NAMALWA (cell line): ENCODE data around the gene KCNJ18.
"Not testable (repeated sequence)": the region's sequence is repeated elsewhere in the genome, so short reads cannot be mapped to it uniquely, and the experiment has no call there.

Source experiments
- DNase-seq: peaks from one replicate; pipeline ENCODE4 v3.0.0-alpha.2; 2015; ENCODE audit warnings: low spot score

KCNJ18 gene

DNA sequence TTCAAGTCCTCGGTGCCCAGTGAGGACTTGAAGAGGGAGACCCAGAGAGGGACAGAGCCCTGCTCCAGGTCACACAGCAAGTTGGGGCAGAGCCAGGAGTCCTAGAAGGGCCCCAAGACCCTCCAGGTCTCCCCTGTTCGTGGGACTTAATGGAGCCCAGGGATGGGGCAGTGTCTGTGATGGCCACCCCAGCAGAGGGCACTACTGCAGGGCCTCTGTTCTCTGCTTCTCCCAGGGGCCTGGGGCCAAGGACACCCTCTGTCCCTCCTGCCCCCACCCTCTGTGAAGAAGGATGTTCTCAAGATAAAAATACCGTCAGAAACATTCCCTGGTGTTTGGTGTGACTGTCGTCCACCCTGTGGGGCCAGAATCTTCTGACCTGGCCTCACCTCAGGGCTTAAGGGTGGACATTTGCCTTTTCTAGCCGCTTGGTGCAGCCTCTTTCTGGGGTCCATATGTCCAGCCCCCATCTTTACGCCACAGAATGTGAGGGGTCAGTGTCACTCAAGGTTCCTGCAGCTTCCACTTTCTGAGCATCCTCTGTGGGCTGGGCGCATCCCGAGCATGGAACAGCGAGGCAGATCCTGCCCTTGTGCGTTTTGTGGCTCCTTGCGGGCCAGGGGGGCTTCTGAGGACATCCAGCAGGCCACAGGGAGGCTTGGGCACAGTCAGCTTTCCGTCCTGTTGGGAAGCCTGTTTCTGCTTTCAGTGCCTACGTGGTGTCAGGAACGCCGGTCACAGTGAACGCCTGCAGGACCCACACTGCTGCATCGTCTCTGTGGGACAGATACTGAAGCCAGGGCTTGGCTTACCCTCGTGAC, at the start of gene KCNJ18:
Gene KCNJ18, plus strand, starts transcription at position 641 of the 821 bp plus-strand sequence. CDS start 10,264 bp downstream, outside the sequence.
- DNase-seq = not testable (repeated sequence)

DNA sequence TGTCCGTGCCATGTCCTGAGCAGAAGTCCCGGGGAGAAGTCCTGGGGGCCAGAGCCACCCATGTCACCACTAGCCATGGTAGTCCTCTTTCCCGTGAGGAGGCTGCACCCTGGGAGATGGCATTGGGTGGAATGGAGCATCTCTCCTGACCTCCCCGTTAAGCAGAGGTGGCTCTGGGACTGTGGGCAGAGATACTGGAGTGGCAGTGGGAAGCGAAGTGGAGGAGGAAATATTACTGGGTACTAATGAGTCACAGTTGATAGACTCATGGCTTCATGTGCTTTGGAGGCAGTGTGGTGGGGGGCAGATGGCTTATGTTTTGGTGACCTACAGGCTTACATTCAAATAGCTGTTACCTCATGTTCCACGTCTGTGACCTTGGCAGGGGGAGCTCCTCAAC, 44.2 kb upstream of the KCNJ18 start:
- DNase-seq = not testable (repeated sequence)

DNA sequence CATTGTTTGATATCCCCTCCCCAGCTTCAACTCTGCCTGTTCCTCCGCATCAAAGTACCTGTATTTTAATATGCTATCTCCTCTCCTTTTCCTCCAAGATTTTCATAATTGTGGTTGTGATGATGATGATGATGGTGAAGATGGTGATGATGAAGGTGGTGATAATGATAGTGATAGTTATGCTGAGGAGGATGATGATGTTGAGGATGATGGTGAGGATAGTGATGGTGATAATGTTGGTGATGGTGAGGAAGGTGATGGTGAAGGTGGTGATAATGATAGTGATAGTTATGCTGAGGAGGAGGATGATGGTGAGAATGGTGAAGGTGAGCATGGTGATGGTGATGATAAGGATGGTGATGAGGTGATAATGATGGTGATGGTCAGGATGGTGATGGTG, 42.3 kb upstream of the KCNJ18 start:
- DNase-seq = not testable (repeated sequence)

DNA sequence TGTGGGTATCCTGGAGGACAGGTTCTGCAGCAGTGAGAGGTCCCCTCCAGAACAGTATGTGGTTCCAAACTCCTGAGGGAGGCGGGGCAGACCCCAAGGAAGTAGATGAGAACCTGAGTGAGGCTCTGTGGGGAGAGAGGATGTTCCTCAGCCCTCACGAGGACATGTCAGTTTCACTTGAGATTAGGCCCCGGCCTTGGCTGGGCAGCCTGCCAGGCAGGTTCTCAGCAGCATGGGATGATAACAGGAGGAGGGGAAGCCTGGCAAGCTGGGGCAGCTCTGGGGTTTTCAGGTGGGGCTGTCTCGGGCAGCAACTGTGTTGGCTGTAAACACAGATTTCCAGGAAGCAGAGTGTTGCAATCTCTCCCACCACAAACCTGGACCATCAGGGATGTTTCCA, 40.3 kb upstream of the KCNJ18 start:
- not testable (repeated sequence) for DNase-seq

DNA sequence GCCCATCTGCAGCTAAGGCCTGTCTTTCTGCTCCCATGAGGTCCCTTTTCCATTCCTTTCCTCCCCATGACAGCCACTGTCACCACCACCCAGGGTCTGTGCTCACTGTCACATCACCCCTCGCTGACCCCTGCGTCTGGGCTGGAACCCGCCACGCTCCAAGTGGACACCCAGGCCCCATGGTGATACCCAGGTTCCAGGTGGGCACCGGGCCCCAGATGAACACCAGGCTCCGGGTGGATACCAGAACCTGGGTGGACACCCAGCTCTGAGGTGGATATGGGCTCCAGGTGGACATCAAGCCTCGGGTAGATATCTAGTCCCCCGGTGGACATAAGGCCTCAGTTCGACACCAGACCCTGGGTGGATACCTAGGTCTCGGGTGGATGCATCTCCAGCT, 39.1 kb upstream of the KCNJ18 start:
- DNase-seq = not testable (repeated sequence)

DNA sequence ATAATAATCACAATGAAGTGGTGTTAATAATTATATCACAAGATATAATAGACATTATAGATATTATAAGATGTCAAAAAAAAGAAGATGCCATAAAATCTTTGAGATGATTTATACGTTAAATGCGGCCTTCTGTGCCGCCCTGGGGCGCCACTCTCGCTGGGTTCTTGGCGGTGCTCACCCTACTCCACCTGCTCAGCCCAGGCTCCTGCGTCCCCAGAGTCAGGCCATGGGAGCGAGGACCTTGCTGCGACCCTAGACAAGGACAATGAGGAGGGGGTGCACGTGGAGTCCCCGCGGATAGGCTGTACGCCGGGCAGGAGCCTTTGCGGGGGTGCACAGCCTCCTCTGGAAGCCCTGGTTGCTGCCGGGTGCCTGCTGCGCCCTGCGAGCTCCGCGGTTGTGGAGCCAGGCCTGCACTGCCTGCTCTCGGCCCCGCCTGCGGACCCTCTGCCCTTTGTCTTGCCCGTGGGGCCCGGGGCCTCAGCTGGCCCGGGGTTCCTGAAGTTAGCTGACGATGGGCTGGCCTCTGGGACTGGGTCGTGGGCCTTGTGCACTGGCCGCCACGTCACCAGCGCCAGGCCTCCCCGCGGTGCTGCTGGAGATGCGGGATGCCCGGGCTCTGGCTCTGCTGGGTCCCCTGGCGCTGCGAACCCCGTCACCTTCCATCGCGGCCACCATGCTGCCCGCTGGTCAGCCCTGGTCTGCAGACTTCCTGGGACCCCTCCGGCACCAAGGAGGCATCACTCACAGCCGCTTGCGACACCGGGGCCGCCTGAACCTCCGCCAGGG, 35.6 kb upstream of the KCNJ18 start:
- DNase-seq = not testable (repeated sequence)

DNA sequence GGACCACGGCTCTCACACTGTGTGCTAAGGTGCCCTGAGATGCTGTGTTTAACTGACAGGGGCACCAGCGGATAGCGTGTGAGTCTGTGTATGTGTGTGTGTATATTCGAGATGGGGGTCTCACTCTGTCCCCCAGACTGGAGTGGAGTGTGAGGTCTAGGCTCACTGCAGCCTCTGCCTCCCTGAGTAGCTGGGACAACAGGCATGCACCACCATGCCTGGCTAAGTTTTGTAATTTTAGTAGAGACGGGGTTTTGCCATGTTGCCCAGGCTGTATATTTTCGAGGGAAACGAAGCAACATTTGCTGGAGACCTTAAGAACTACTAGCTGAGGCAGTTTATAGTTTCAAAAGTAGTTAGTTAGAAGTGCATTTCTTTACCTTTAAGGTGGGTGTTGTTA, 32.7 kb upstream of the KCNJ18 start:
- DNase-seq = not testable (repeated sequence)

DNA sequence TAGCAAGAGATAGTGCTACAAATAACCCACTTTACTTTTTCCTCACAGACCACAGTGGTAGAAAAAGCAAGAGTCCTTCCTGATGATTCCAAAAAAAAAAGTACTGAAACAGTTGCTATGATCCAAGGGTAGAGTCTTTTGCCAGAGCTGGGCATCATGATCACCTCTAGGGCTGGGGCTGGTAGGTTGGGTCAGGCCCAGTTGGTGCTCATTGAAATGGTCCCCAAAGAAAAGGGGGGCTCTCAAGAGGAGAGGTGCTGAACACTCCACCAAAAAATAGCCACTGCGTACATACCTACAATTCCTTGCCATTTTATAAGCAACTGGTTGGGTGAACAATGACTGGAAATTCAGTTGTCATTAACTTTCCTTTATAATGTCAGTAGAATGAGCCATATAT, 30.9 kb upstream of the KCNJ18 start:
- not testable (repeated sequence) for DNase-seq

DNA sequence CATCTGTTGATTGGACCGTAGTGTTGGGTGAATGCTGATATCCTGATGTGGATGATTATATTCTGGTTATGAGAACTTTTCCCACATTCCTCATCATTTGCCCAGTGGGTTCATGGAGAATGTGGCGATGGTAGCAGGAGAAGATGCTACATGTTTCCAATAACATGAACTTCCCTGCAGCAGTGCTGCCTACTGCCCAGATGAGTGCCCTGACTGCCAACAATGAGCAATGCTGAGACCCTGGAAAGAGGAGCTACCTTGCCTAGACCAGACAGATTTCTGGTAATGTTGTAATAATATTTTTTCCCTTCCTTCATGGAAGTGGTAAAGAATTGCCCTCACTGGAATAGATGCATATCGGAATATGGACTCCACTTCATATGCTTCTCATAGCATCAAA, 29.2 kb upstream of the KCNJ18 start:
- not testable (repeated sequence) for DNase-seq

DNA sequence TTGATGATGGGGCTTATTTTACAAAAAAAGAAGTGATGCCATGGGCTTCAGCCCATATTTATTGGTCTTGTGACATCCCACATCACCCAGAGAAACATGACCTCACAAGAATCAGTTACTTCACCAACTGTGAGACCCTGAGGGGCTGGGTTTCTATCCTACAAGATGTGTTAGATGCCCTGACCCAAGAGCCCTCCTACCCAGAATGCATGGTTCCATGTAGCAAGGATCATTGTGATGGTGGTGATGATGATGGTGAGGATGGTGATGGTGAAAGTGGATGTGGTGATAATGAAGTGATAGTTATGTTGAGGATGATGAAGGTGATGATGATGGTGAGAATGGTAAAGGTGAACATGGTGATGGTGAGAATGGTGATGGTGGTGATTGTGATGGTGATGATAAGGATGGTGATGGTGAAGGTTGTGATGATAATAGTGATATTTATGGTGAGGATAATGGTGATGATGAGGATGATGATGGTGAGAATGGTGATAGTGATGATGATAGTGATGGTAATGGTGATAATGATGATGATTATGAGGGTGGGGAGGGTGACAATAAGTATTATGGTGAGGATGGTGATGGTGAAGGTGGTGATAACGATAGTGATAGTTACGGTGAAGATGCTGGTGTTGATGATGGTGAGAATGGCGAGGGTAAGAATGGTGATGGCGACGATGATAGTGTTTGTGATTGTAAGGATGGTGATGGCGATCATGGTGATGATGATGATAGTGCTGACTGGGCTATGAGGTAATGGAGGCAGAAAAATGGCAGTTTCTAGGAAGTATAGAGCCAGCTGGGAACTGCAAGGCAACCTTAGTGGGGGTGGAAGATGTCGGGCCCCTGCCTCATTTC, 28.5 kb upstream of the KCNJ18 start:
- DNase-seq = not testable (repeated sequence)

DNA sequence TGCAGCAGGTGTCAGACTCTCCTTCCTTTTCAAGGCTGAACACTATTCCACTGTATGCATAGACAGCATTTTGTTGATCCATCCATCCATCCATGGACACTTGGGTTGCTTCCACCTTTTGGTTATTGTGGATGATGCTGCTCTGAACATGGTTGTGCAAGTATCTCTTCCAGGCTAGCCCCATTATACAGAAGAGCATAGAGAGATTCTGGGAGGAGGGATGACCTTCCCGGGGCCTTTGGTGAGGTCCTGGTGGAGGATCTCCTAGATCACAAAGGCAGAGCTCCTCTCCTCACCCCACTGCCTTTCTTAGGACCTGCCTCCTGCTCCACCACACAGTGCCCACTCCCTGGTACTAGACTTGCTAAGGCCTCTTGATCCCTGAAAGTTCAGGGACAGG, 27.2 kb upstream of the KCNJ18 start:
- not testable (repeated sequence) for DNase-seq

DNA sequence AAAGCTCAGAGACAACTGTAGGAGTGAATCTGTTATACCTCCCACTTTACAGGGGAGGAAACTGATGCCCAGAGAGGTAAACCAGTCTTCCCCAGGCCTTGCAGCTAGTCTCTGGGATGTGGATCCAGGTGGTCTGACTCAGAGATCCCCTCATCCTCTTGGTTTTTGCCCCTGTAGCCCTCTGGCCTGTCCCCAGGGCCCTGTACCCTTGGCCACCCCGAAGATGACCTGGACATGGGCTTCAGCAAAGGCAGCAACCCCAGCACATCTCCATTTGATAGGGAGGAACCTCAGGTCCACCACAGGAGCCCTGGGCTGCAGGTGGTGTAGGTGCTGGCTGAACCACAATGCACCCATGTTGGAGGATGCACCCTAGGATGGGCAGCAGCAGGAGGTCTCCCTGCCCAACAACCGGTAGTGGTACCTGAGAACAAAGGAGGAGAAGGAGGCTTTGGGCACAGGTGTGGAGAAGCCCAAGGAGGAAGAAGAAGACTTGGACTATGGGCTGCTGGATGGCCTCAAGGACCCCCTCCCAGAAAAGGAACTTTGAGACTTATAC, 26.3 kb upstream of the KCNJ18 start:
- DNase-seq = not testable (repeated sequence)

DNA sequence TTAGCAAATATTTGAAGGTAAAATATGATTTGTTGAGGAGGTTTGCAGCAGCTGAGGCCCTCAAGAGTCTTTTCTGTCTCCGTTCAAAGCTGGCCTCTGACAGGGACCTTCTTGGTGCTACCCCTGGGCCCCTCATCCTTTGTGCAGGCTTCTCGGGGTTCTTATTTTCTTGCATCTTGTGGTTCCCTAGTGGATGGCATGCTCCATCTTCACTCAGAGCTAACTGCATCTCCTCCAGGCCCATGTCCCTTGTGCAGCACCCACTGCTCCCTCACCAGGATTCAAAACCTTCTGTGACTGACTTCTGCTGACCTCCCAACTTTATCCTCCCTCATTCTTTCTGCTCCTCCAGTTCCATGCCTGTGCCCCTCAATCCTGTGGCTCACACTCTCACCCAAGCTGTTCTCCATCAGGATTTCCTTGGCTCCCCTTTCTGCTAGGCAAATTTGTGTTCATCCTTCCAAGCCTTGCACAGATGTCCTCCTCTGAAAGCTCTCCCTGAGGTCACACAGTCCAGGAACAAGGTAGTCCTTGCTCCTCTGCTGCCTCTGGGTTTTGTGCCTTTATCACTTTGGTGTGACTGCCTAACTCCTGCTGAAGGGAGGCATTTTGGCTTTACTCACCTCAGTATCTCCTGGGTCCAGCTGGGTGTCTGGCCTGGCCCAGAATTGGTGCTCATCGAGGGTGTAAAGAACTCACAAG, 25.5 kb upstream of the KCNJ18 start:
- peak; percentile 4 for DNase-seq

DNA sequence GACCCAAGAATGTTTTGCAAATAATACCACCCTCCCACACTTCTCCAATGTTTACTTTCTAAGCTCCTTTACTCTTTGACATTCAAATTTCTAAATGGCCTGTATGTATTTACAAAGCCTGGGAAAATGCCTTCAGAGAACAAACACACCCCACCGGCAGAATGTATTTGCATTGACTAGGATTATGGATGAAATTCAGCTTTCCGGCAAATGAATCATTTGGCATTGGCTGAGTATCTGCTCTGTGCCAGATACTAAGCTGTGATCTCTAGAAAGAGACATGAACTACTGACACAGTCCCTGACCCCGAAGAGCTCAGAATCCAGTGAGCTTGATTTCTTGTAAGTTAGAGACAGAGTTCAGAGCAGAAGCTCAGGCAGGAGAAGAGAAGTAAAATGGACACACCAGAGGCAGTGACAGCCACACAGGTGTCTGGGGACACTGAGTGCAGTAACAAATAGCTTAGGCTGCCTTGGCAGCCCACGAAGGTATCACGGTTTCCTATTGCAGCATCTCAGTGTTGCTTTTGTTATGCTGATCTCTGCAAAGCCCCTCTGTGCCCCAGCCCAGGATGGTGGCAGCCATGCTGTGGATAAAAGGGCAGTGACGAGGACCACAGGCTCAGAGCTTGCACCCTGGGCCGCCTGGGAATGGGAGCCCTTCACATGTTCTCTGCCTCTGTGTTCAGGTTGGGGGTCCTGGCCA, 24.8 kb upstream of the KCNJ18 start:
- not testable (repeated sequence) for DNase-seq

DNA sequence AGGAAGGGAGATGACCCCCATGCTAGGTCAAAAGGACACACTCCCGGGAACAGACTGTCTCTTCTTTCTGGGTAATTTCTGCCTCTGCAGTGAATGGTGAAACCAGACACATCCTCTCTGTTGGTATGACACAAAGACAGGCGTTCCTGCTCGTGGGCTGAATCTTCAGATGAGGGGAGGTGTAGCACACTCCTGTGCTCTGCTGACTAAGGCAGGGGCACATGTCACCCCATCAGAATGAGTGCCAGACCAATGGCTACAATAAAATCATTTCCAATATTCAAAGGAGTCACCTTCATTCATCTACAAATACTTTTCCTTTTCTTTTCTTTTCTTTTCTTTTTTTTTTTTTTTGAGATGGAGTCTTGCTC, 24.2 kb upstream of the KCNJ18 start:
- DNase-seq = not testable (repeated sequence)

DNA sequence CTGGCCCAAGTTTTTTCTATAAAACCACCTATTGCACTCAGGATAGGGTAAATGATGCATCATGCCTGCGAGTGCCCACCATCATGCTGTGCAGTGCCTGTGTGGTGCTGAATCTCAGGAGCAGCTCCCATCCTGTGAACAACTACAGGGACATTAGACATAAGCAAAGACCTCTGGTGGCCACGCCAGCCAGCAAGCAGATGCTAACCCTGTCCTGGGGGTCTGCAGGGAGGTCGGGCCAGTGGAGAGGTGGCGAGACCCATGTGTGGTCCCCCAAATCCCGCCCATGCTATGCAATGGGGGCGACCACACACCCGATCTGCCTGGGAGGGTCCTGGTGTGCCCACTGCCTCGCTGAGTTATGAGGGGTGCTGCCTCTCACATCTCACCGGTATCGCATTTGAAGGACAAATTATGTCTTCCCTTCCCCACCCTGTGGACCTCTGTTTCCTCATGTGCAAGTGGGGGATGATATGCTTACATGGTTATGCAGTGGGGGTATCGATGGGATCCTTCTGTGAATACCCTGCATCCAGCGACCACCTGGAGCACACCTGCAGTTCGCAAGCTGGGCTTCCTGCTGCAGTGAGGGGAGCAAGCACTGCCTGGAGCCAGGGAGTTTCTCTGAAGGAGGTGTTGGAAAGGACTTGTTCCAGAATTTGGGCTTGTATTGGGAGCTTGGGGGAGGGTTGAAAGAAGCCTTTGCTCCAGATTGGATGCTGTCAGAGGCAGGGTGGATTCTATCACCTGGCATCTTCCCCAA, 23.4 kb upstream of the KCNJ18 start:
- DNase-seq = not testable (repeated sequence)

DNA sequence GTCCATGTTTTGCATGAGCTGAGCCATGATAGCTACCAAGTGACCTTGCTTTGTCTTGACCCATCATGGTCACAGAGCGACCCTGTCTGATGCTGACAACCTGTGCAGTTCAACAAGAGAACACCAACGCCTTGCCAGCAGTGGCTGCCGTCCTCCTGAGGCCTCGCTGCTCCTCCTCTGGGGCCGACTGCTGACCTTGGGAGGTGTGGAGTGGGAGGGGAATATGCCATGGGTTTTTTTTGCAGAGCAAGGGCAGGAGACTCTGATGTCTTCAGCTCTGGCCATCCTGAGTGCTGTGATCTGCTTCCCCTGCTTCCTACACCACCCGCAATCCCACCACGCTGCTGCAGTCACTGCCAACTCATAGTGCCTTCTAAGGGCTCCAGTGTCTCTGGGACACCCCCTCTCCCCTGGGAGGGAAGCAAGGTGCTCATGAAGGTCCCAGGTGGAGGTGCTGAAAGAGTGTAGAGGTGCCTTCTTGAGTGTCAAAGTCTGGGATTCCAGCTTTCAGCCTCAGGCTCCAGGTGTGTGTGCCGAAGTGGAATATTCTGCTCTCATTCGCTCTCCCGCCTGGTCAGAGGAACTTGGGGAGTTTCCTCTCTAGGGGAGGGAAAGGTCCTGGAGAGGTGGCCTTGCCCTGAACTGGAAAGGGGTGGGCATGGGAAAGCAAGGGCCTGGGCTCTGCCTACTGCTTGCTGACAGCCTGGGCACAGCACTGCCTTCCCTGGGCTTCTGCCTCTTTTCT, 22.5 kb upstream of the KCNJ18 start:
- not testable (repeated sequence) for DNase-seq

DNA sequence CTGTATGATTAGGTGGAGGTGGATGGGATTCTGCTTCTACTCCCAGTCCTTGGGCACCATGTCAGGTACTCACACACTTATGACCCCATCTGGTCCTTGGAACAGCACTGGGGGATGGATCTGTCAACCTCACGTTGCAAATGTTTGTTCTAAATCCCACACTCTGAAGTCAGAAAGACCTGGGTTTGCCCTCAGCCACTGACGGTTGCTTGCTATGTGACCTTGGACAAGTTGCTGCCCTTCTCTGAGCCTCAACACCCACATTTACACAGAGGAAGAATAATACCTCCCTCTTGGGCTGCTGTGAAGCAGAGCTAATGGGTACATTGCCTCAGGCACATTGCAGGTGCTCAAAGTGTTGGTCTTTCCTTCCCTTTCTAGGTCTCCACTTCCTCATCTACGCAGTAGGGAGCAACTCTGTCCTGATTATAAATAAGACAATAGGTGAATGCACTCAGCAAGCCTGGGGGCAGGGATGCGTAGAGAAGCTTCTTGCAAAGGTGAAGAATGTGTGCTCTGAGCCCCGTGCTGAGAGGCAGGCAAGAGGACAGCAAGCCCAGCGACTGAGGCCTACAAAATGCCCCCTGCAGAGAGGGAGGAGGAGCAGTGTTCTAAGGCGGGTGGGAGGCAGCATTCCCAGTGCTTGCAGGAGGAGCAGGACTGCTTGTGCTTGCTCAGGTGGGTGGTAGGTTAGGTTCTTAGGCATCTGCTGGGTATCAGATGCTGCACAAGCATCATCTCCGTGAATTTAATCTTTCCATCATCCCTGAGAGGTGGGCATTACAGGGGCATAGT, 21.8 kb upstream of the KCNJ18 start:
- DNase-seq = not testable (repeated sequence)
